ENCODE measurements around the gene RBP2.

DNA sequence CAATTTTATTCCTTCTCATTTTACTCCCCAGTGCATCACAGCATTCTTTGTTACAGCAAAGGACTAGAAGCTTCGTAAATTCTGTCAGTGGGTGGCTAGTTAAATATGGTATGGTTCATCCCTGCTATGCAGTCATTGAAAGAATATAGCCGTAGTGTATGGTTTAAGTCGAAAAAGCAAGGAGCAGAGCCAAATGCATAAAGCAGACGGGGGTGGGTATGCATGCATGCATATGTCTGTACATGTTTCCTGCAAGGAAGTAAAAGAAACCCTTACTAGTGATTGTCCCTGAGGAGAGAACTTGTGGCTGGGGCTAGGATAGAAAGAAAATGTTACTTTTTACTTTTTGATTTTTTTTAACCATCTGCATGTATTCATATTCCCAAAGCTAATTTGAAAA lies 19.9 kb downstream of the RBP2 start:
- TF ChIP-seq, protein P1, sequence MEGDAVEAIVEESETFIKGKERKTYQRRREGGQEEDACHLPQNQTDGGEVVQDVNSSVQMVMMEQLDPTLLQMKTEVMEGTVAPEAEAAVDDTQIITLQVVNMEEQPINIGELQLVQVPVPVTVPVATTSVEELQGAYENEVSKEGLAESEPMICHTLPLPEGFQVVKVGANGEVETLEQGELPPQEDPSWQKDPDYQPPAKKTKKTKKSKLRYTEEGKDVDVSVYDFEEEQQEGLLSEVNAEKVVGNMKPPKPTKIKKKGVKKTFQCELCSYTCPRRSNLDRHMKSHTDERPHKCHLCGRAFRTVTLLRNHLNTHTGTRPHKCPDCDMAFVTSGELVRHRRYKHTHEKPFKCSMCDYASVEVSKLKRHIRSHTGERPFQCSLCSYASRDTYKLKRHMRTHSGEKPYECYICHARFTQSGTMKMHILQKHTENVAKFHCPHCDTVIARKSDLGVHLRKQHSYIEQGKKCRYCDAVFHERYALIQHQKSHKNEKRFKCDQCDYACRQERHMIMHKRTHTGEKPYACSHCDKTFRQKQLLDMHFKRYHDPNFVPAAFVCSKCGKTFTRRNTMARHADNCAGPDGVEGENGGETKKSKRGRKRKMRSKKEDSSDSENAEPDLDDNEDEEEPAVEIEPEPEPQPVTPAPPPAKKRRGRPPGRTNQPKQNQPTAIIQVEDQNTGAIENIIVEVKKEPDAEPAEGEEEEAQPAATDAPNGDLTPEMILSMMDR (IDR thresholded peaks at IDR 0.05; ENCODE audit: poor library complexity), result no peak
- TF ChIP-seq EZH2 (IDR thresholded peaks at IDR 0.05; ENCODE audit: borderline replicate concordance) (no peak), EZH2phosphoT487 (IDR thresholded peaks at IDR 0.05; ENCODE audit: low read depth, severe bottlenecking, unreplicated experiment) (no peak)

Measured in hepatocyte (in vitro differentiated cells).